ENCODE results near the gene SLC44A1.

GRCh38 chr9:105363837-105364236, 119.4 kb downstream of the SLC44A1 start:
- TF ChIP-seq CTCF (IDR thresholded peaks at IDR 0.05) (no peak), POLR2A (IDR thresholded peaks at IDR 0.05) (no peak)
